Measurements from ENCODE around the gene FLCN.

FLCN gene

GRCh38 chr17:17166446-17166845, 70.5 kb downstream of the FLCN start:
- no peak for DNase-seq (ENCODE audit: low read depth)

- no peak for DNase-seq (ENCODE audit: low read depth)
Observed at GRCh38 chr17:17165666-17166308, 71.2 kb downstream of the FLCN start.

DNA sequence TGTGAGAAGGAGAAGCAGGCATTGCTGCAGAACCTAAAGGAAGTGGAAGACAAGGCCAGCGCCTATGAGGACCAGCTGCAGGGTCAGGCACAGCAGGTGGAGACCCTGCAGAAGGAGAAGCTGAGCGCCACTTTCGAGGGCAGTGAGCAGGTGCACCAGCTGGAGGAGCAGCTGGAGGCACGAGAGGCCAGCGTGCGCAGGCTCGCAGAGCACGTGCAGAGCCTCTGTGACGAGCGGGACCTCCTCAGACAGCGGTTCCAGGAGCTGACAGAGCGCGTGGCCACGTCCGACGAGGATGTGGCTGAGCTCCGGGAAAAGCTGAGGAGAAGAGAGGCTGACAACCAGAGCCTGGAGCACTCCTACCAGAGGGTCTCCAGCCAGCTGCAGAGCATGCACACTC, 72.3 kb downstream of the FLCN start:
- DNase-seq (ENCODE audit: low read depth), result no peak

DNA sequence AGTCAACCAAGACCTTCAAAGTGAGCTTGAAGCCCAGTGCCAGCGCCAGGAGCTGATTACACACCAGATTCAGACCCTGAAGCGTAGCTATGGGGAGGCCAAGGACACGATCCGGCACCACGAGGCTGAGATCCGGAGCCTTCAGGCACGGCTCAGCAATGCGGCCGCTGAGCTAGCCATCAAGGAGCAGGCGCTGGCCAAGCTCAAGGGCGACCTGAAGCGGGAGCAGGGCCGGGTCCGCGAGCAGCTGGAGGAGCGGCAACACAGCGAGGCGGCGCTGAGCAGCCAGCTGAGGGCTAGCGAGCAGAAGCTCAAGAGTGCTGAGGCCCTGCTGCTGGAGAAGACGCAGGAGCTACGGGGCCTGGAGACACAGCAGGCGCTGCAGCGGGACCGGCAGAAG, 72.8 kb downstream of the FLCN start:
- no peak for DNase-seq (ENCODE audit: low read depth)

All from stimulated activated CD8-positive, alpha-beta memory T cell treated with anti-CD3 and anti-CD28 coated beads, Interleukin-7, amount 100 ng/mL, for 24 hours (primary cell).